Measurements from ENCODE around the gene TMEM9.

Gene TMEM9

GRCh38 chr1:201144701-201145100, 9.6 kb downstream of the TMEM9 start:
- DNase-seq = no peak

GRCh38 chr1:201143726-201144635, 10.3 kb downstream of the TMEM9 start:
- DNase-seq = no peak

GRCh38 chr1:201142849-201143725, 11.2 kb downstream of the TMEM9 start:
- no peak for DNase-seq

GRCh38 chr1:201142011-201142848, 12.0 kb downstream of the TMEM9 start:
- no peak for DNase-seq

- DNase-seq = no peak
Observed at GRCh38 chr1:201141418-201141817, 12.9 kb downstream of the TMEM9 start.

- DNase-seq = no peak
Observed at GRCh38 chr1:201140941-201141260, 13.4 kb downstream of the TMEM9 start.

- DNase-seq = no peak
Observed at GRCh38 chr1:201140235-201140940, 13.9 kb downstream of the TMEM9 start.

- DNase-seq = no peak
Observed at GRCh38 chr1:201139756-201140155, 14.5 kb downstream of the TMEM9 start.

- DNase-seq = no peak
Observed at GRCh38 chr1:201139306-201139705, 15.0 kb downstream of the TMEM9 start.

- no peak for DNase-seq
Observed at GRCh38 chr1:201138311-201138840, 15.9 kb downstream of the TMEM9 start.

- no peak for DNase-seq
Observed at GRCh38 chr1:201137579-201138310, 16.5 kb downstream of the TMEM9 start.

- no peak for DNase-seq
Observed at GRCh38 chr1:201137024-201137392, 17.3 kb downstream of the TMEM9 start.

GRCh38 chr1:201136355-201137023, 17.8 kb downstream of the TMEM9 start:
- no peak for DNase-seq

GRCh38 chr1:201134405-201134804, 19.9 kb downstream of the TMEM9 start:
- DNase-seq = no peak

GRCh38 chr1:201131398-201131797, 22.9 kb downstream of the TMEM9 start:
- no peak for DNase-seq

- no peak for DNase-seq
Observed at GRCh38 chr1:201128962-201129361, 25.3 kb downstream of the TMEM9 start.

- DNase-seq = no peak
Observed at GRCh38 chr1:201128476-201128875, 25.8 kb downstream of the TMEM9 start.

- no peak for DNase-seq
Observed at GRCh38 chr1:201127755-201128455, 26.4 kb downstream of the TMEM9 start.

- no peak for DNase-seq
Observed at GRCh38 chr1:201126832-201127754, 27.2 kb downstream of the TMEM9 start, which contains the start of gene ASCL5. ASCL5 (minus strand) TSS chr1:201127184; CDS start chr1:201115372, 11,812 bp downstream.
